ENCODE results near the gene RND3. TPM values are rescaled to one million over a fixed set of nuclear protein-coding genes. Genes with fewer than 3 reads are reported as not detected.

Gene RND3
- total RNA-seq, 1 donor from 2014 or later: 32.6 TPM

DNA sequence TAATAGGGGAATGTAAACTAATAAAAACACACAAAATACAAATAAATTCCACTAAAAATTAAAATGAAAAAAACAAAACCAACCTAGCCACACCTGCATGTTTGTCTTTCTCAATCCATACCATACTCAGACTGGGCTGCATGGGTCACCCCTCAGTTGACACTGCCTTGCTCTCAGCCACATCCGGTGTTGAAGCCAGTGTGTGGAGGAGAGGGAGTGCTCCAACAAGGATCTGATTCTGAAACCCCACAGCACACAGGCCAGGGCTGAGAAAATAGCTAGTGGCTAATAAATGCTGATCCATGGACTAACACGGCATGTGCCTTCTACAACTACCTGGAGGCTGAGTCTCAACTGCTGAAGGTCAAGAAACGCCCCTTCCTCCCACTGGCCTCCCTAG is 13.7 kb downstream of the RND3 start:
- no peak overlapping the region for H3K4me3 ChIP-seq
- no peaks in the 10 kb centered on the region for H3K9me3 ChIP-seq
- intact Hi-C loops (cut with DNase I): no loop called here
- DNase-seq: no peak
- peaks cover 30% of the 10 kb centered on the region for H3K36me3 ChIP-seq
- no peaks in the 10 kb centered on the region for H3K27me3 ChIP-seq
- no peak overlapping the region for H3K27ac ChIP-seq
- ATAC-seq: no peak
- no peak for TF ChIP-seq CTCF (IDR thresholded peaks at IDR 0.05)
- peaks cover 22% of the 10 kb centered on the region for H3K4me1 ChIP-seq

DNA sequence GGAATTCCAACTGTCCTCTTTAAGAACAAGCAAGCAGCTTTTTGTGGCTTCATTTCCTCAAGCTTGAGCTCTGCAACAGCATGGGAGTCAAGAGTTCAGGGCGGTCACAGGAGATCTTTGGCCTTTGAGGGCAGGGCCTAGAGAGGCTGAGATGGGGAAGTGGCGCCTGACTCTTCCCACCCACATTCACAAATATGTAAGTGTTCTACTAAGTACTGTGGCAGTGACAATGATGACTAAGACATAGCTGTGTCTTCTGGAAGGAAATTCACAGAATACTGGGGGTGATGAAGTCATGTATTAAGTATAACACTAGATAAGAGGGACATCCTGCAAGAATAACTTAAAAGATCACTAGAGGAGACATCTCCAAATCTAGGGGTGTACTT is 15.0 kb downstream of the RND3 start:
- no peak for DNase-seq

DNA sequence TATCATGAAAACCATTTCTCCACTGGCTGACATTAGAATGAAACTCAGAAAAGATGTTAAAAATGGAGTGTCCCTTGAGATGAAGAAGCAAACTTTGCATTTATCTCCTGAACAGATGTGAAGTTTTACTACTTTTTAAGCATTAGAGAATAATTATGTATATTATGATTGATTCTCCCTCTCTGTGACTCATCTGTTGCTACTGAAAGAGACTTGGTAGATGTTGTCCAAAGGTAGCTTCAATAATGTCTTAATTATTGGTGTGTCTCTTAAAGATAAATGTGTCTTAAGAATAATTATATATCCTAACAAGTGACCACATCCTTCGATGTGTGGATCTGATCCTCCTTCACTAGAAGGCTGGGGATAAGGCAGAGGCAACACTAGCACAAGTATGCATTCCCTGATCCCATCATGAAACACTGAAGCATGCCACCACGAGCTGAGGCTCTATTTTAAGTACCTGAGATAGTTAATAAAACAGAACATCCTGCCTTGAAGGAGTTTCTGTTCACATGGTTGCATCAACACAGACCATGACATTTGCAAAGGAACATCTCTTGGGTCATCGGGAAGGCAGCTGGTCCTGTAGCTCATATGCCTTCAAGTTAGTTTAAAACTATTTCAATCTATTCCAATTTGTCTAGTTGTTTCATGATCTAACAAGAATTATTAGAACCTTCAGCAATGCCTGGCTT is 15.5 kb downstream of the RND3 start:
- Histone ChIP-seq H3K27ac (peak overlapping the region; percentile 3), H3K4me1 (peaks cover 20% of the 10 kb centered on the region), H3K36me3 (peaks cover 30% of the 10 kb centered on the region), H3K9me3 (no peaks in the 10 kb centered on the region), H3K27me3 (no peaks in the 10 kb centered on the region), H3K4me3 (no peak overlapping the region)
- no peak for ATAC-seq
- DNase-seq: no peak
- TF ChIP-seq CTCF (IDR thresholded peaks at IDR 0.05): no peak
- intact Hi-C loops (cut with DNase I): no loop called here

More for the DNA sequence above, 15.0 kb downstream of the RND3 start:
- H3K27ac ChIP-seq: no peak overlapping the region
- H3K9me3 ChIP-seq: no peaks in the 10 kb centered on the region
- H3K27me3 ChIP-seq: no peaks in the 10 kb centered on the region
- peaks cover 19% of the 10 kb centered on the region for H3K4me1 ChIP-seq
- intact Hi-C loops (cut with DNase I): no loop called here
- ATAC-seq: peak; percentile 94
- H3K36me3 ChIP-seq: peaks cover 30% of the 10 kb centered on the region
- H3K4me3 ChIP-seq: no peak overlapping the region
- no peak for TF ChIP-seq CTCF (IDR thresholded peaks at IDR 0.05)

- ATAC-seq: no peak
- DNase-seq: no peak
- no peak for TF ChIP-seq CTCF (IDR thresholded peaks at IDR 0.05)
- H3K4me3 ChIP-seq: no peak overlapping the region
- intact Hi-C loops (cut with DNase I): no loop called here
- H3K36me3 ChIP-seq: peaks cover 30% of the 10 kb centered on the region
- H3K9me3 ChIP-seq: no peaks in the 10 kb centered on the region
- no peaks in the 10 kb centered on the region for H3K27me3 ChIP-seq
- H3K4me1 ChIP-seq: peaks cover 15% of the 10 kb centered on the region
- no peak overlapping the region for H3K27ac ChIP-seq
Measured at GRCh38 chr2:150470435-150470834, 17.0 kb downstream of the RND3 start.

DNA sequence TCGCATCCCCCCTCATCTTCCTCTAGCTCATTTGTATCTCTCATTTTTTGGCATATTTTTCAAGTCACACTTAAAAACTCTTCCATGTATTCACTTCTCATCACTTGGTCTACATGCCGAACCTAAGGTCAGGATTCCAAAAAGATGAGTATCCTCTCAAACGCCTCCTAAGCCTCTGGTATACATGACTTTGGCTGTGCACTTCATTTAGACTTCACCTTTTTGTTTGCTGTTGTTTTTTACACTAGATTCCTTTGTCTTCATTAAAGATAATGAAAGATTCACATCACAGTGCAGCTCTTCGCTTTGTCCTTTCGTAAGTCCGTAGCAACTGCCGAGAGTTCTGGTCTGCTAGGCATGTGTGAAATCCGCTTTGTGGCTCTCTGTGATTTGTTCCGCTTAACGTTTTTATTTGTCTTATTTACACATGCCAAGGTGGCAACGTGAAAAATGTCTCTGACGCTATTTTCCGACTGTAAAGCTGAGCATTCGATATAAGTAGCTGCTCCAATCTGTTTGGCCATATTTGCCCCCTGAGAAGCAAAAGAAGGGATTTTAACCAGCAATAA is 17.7 kb downstream of the RND3 start:
- intact Hi-C loops (cut with DNase I): no loop called here
- Histone ChIP-seq H3K9me3 (no peaks in the 10 kb centered on the region), H3K36me3 (peaks cover 30% of the 10 kb centered on the region), H3K4me1 (peaks cover 15% of the 10 kb centered on the region), H3K27me3 (no peaks in the 10 kb centered on the region), H3K4me3 (no peak overlapping the region), H3K27ac (no peak overlapping the region)
- no peak for ATAC-seq
- no peak for TF ChIP-seq CTCF (IDR thresholded peaks at IDR 0.05)
- DNase-seq: no peak
